B cell (primary cell): ENCODE measurements around the gene SCGB1D4. TPM values are rescaled to one million over a fixed set of nuclear protein-coding genes. Genes with fewer than 3 reads are reported as not detected.
"Not testable (repeated sequence)": the region's sequence is repeated elsewhere in the genome, so short reads cannot be mapped to it uniquely, and the experiment has no call there.

Experiments
- ATAC-seq: fragments of 200-7000 bp; cut with Tn5 transposase; one replicate; pipeline ENCODE4 v1.10.0; 2021; ENCODE audit warnings: low read depth, mild to moderate bottlenecking, moderate number of reproducible peaks, moderate library complexity
- CTCF ChIA-PET: fragments of 350-600 bp; sonication (Branson Sonifier 250); formaldehyde crosslinking; loops from one replicate; lab custom pipeline; 2021; ENCODE audit warnings: antibody characterized with exemption, inconsistent platforms; lab: Charles Lee
- POLR2A ChIA-PET: fragments of 350-600 bp; sonication (Branson Sonifier 250); formaldehyde crosslinking; loops from one replicate; lab custom pipeline; 2021; ENCODE audit warnings: antibody characterized with exemption; lab: Charles Lee
- DNase-seq: peaks from one replicate; pipeline ENCODE4 v3.0.0; 2013
- H2AFZ ChIP-seq: 2 replicates; pipeline ENCODE4 v1.6.1; 2012; ENCODE audit warnings: mild to moderate bottlenecking, low read depth, low read length; ENCODE audit not compliant: insufficient read depth, poor library complexity, severe bottlenecking
- H3K27ac ChIP-seq, 2 donors: 1 replicate in 1 of 2; 2 replicates in 1 of 2; pipeline ENCODE4 v1.5.1; 2012 to 2013; ENCODE audit warnings: low read length in 2 of 2, mild to moderate bottlenecking in 2 of 2, moderate library complexity in 1 of 2
- H3K27me3 ChIP-seq, 4 experiments: fragments of 200-600 bp in 1 of 4; sonication (generic) in 1 of 4; replicated peaks in 1 of 4; 1 replicate in 2 of 4; 2 replicates in 2 of 4; pipeline versions ENCODE4 v1.6.1 to v1.7.0; 2013 to 2016; ENCODE audit warnings: low read length in 3 of 4, mild to moderate bottlenecking in 2 of 4, mixed read lengths in 1 of 4, moderate library complexity in 1 of 4; ENCODE audit not compliant: insufficient read depth in 4 of 4, control insufficient read depth in 3 of 4; ENCODE audit errors: control extremely low read depth in 1 of 4
- H3K36me3 ChIP-seq, 2 experiments: replicated peaks in 1 of 2; 1 replicate in 1 of 2; 2 replicates in 1 of 2; pipeline versions ENCODE4 v1.6.1 to v1.7.1; 2013; ENCODE audit warnings: low read length in 1 of 2; ENCODE audit not compliant: insufficient read depth in 2 of 2, control insufficient read depth in 1 of 2; ENCODE audit errors: control extremely low read depth in 1 of 2, extremely low read depth in 1 of 2
- H3K4me1 ChIP-seq, 2 donors: fragments of 200-600 bp in 1 of 2; sonication (generic) in 1 of 2; 1 replicate in 1 of 2; 2 replicates in 1 of 2; pipeline versions ENCODE4 v1.5.1 to v1.6.1; 2013 to 2017; ENCODE audit warnings: low read length in 2 of 2; ENCODE audit not compliant: control insufficient read depth in 2 of 2, insufficient read depth in 2 of 2
- H3K4me2 ChIP-seq: replicated peaks from 2 replicates; pipeline ENCODE3; 2012; ENCODE audit warnings: mild to moderate bottlenecking, low read depth, low read length; ENCODE audit not compliant: poor library complexity, severe bottlenecking
- H3K4me3 ChIP-seq, 5 experiments: fragments of 200-600 bp in 1 of 5; sonication (generic) in 1 of 5; 1 replicate in 3 of 5; 2 replicates in 2 of 5; pipeline versions ENCODE4 v1.5.1 to v1.7.0; 2011 to 2016; ENCODE audit warnings: low read length in 4 of 5, mild to moderate bottlenecking in 4 of 5, low read depth in 2 of 5, control low read depth in 1 of 5, moderate library complexity in 1 of 5; ENCODE audit not compliant: insufficient read depth in 1 of 5; ENCODE audit errors: control extremely low read depth in 1 of 5, extremely low read depth in 1 of 5
- H3K79me2 ChIP-seq: fragments of 200-600 bp; sonication (generic); one replicate; pipeline ENCODE4 v1.6.0; 2016; ENCODE audit warnings: low read length; ENCODE audit not compliant: control insufficient read depth, insufficient read depth
- H3K9ac ChIP-seq: fragments of 200-600 bp; sonication (generic); 2 replicates; pipeline ENCODE4 v1.6.1; 2017; ENCODE audit warnings: mild to moderate bottlenecking, low read length, moderate library complexity
- H3K9me3 ChIP-seq, 3 donors: one replicate each; pipeline versions ENCODE4 v1.6.1 to v1.7.1; 2013; ENCODE audit warnings: low read length in 2 of 3; ENCODE audit not compliant: control insufficient read depth in 2 of 3, insufficient read depth in 1 of 3; ENCODE audit errors: control extremely low read depth in 1 of 3
- H4K20me1 ChIP-seq: 2 replicates; pipeline ENCODE4 v1.6.0; 2012; ENCODE audit warnings: mild to moderate bottlenecking, low read length; ENCODE audit not compliant: insufficient read depth, control insufficient read depth, poor library complexity, severe bottlenecking
- H3K27ac Mint-ChIP-seq: one replicate; pipeline ENCODE4 v1.8.0; 2021; ENCODE audit warnings: mixed read lengths
- H3K27me3 Mint-ChIP-seq: one replicate; pipeline ENCODE4 v1.8.0; 2021; ENCODE audit warnings: mixed read lengths
- H3K4me1 Mint-ChIP-seq: one replicate; pipeline ENCODE4 v1.8.0; 2021; ENCODE audit warnings: mixed read lengths
- H3K4me3 Mint-ChIP-seq: one replicate; pipeline ENCODE4 v1.8.0; 2021; ENCODE audit warnings: mixed read lengths
- H3K9me3 Mint-ChIP-seq: one replicate; pipeline ENCODE4 v1.8.0; 2022; ENCODE audit warnings: mixed read lengths; ENCODE audit not compliant: insufficient read depth
- CTCF ChIP-seq: fragments of 200-600 bp; IDR thresholded peaks from one replicate; pipeline ENCODE4 v1.8.0; 2022; ENCODE audit warnings: antibody characterized with exemption, mild to moderate bottlenecking
- EZH2 ChIP-seq: IDR thresholded peaks from 2 replicates; pipeline ENCODE4 v1.6.1; 2012; ENCODE audit warnings: borderline replicate concordance, low read depth, mild to moderate bottlenecking, moderate library complexity, low read length; ENCODE audit not compliant: insufficient read depth, poor library complexity, severe bottlenecking
- WGBS: methylation state at CpG from one replicate; pipeline ENCODE4 v1.1.5; 2013; ENCODE audit warnings: missing lambda C conversion rate; ENCODE audit not compliant: insufficient coverage; 5-methylcytosine and 5-hydroxymethylcytosine counted together
- intact Hi-C: fragments of 100-400 bp; cut with micrococcal nuclease; formaldehyde crosslinking; loops from one replicate; pipeline ENCODE4 v1.10.0; 2022
- polyA plus RNA-seq: library from polyadenylated mRNA; depleted of rRNA; stranded (reverse); fragments of >200 nt; gene quantifications from 2 replicates; pipeline ENCODE4 v1.2.3, GENCODE V29; 2012
- total RNA-seq, 2 donors: library from RNA; stranded (reverse); fragments of 120-200 nt in 1 of 2; gene quantifications; 1 replicate in 1 of 2; 2 replicates in 1 of 2; pipeline versions ENCODE4 v1.2.3 to v1.2.4, GENCODE V29; 2013 to 2022

SCGB1D4 gene
- total and polyA plus RNA-seq, 2 donors (not counting 1 experiment from before 2014, with no cell fraction given), result not detected

- WGBS, result under 1% methylated on average over 98 of the region's 98 CpGs
- DNase-seq, result peak; percentile 87
- peak within 1 kb of the TSS; percentile 93 for H3K4me3 Mint-ChIP-seq
- TF ChIP-seq EZH2 (no peak), CTCF (no peak)
- peak within 1 kb of the TSS; percentile 45 to 78 (median 75) for H3K4me3 ChIP-seq
- peaks cover 22% of the 10 kb centered on the region for H3K27me3 Mint-ChIP-seq
- POLR2A ChIA-PET, result no interaction called here
- peak within 1 kb of the TSS; percentile 75 for H3K9ac ChIP-seq
- intact Hi-C loops, result loop anchor here (1.0 kb wide), 1 partner anchor 26 kb away; no protein-coding TSS in a partner anchor
- H3K27ac Mint-ChIP-seq, result peak within 1 kb of the TSS; percentile 84
- peak within 1 kb of the TSS; percentile 94 for H3K4me2 ChIP-seq
- peak within 1 kb of the TSS; percentile 95 for H2AFZ ChIP-seq
- no peaks in the 10 kb centered on the region for H3K9me3 Mint-ChIP-seq
- peaks cover 16% of the 10 kb centered on the region for H3K4me1 Mint-ChIP-seq
- ATAC-seq, result peak; percentile 87
- peaks cover 0 to 25% (median 3%) of the 10 kb centered on the region in 4 experiments for H3K27me3 ChIP-seq
- H3K9me3 ChIP-seq, result peaks cover 0 to 4% (median 0%) of the 10 kb centered on the region in 3 donors
- no peaks in the 10 kb centered on the region for H3K36me3 ChIP-seq
- H3K27ac ChIP-seq, result peak within 1 kb of the TSS in 1 of 2 donors; percentile 59
- no peaks in the 10 kb centered on the region for H3K79me2 ChIP-seq
- CTCF ChIA-PET, result interaction anchor here (1.0 to 5.3 kb wide), 6 partner anchors 8 to 58 kb away, joined by 3 to 38 read pairs (median 4); no protein-coding TSS in a partner anchor
- H4K20me1 ChIP-seq, result no peaks in the 10 kb centered on the region
- H3K4me1 ChIP-seq, result peaks cover 8 to 10% of the 10 kb centered on the region in 2 donors
Measured at GRCh38 chr11:62337303-62338181, 38.7 kb upstream of the SCGB1D4 start, which contains the start of gene ASRGL1. TSS of gene ASRGL1 (plus strand) at chr11:62337448. CDS start at chr11:62337978, 530 bp downstream.

DNA sequence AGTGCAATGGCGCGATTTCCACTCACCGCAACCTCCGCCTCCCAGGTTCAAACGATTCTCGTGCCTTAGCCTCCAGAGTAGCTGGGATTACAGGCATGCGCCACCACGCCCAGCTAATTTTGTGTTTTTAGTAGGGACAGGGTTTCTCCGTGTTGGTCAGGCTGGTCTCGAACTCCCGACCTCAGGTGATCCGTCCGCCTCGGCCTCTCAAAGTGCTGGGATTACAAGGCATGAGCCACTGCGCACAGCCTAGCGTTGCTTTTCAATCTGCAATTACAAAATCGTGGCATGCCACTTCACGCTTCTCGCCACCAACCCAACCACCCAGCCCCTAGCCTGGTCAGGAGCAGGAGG, 38.1 kb upstream of the SCGB1D4 start:
- H3K4me2 ChIP-seq, result peak overlapping the region; percentile 94
- H3K79me2 ChIP-seq, H3K9me3 ChIP-seq, H4K20me1 ChIP-seq, H3K36me3 ChIP-seq, DNase-seq, POLR2A ChIA-PET, H3K9me3 Mint-ChIP-seq, ATAC-seq: not testable (repeated sequence)
- intact Hi-C loops, result loop anchor here (1.0 kb wide), 1 partner anchor 26 kb away; no protein-coding TSS in a partner anchor
- Mint-ChIP-seq H3K27me3 (peaks cover 22% of the 10 kb centered on the region), H3K4me1 (peaks cover 16% of the 10 kb centered on the region), H3K4me3 (peak overlapping the region; percentile 93), H3K27ac (peak overlapping the region; percentile 84)
- H3K27ac ChIP-seq, result peak overlapping the region in 1 of 2 donors; percentile 59
- peak overlapping the region; percentile 75 for H3K9ac ChIP-seq
- peaks cover 8 to 10% of the 10 kb centered on the region in 2 donors for H3K4me1 ChIP-seq
- 61% methylated on average over 19 of the region's 19 CpGs for WGBS
- H3K27me3 ChIP-seq, result peaks cover 0 to 25% (median 4%) of the 10 kb centered on the region in 4 experiments
- H2AFZ ChIP-seq, result peak overlapping the region; percentile 95
- CTCF ChIA-PET, result interaction anchor here (1.0 to 5.3 kb wide), 4 partner anchors 9 to 44 kb away, joined by 3 to 38 read pairs (median 3); no protein-coding TSS in a partner anchor
- H3K4me3 ChIP-seq, result peak overlapping the region in 4 of 5 experiments; percentile 54 to 78 (median 76)
